ENCODE measurements around the gene BRD4.

DNA sequence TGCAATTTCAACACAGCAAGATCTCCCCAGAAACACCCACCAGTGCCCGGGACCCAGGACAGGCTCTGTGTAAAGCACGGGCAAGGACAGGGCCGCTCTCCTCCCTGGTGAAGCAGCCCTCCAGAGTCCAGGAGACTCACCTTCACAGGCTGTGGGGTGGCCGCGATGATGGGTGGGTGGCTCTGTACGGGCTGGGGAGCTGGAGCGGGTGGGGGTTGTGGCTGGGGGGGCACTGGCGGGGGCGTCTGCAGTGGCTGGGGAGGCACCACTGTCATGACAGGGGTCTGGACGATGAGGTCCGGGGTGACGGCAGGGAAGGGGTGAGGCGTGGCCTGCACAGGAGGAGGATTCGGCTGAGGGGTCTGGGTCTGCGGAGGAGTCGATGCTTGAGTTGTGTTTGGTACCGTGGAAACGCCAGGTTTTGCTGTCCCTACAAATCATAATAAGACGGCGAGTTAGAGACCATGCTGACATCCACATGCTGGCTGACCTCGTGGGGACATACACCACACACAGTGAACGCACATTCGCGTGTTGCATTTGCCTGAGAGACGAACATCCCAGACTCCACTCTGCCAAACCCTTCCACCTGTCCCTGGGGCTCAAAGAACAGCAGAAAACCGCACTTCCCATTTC lies 67.0 kb downstream of the BRD4 start:
- TF ChIP-seq POLR2A (IDR thresholded peaks at IDR 0.05): no peak
- TF ChIP-seq, protein P1, sequence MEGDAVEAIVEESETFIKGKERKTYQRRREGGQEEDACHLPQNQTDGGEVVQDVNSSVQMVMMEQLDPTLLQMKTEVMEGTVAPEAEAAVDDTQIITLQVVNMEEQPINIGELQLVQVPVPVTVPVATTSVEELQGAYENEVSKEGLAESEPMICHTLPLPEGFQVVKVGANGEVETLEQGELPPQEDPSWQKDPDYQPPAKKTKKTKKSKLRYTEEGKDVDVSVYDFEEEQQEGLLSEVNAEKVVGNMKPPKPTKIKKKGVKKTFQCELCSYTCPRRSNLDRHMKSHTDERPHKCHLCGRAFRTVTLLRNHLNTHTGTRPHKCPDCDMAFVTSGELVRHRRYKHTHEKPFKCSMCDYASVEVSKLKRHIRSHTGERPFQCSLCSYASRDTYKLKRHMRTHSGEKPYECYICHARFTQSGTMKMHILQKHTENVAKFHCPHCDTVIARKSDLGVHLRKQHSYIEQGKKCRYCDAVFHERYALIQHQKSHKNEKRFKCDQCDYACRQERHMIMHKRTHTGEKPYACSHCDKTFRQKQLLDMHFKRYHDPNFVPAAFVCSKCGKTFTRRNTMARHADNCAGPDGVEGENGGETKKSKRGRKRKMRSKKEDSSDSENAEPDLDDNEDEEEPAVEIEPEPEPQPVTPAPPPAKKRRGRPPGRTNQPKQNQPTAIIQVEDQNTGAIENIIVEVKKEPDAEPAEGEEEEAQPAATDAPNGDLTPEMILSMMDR (IDR thresholded peaks at IDR 0.05): no peak
